Activated CD4-positive, alpha-beta T cell treated with anti-CD3 and anti-CD28 coated beads, Interleukin-2, amount 50 U/mL, for 4 hours (primary cell): ENCODE results near the gene PLCXD1.
"Not testable (repeated sequence)": the region's sequence is repeated elsewhere in the genome, so short reads cannot be mapped to it uniquely, and the experiment has no call there.

Experiments used
- DNase-seq, 2 experiments: peaks; one replicate each; pipeline ENCODE4 v3.0.0-alpha.2; 2020

Gene PLCXD1

GRCh38 chrX:336227-336626, 55.0 kb downstream of the PLCXD1 start:
- no peak for DNase-seq

DNA sequence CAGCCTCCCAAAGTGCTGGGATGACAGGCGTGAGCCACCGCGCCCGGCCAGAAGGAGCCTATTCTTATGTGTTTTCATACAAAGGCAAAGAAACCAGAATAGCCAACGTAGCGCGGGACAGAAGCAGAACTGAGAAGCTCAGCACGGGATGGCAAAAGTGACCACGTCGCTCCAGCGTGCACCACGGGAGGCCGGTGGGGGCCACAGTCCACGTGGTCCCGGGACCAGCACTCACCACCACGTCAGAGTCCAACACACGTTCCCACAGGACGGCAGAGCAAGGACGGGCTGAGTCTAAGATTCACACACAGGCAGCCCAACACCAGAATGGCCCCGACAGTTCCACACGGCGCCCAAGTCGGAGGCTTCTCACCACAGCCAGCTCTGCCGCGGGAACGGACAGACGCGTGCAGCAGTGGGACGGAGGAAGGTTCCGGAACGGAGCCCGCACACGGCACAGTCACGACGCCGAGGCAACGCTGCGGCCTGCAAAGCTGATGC, 56.2 kb downstream of the PLCXD1 start:
- DNase-seq, result no peak

DNA sequence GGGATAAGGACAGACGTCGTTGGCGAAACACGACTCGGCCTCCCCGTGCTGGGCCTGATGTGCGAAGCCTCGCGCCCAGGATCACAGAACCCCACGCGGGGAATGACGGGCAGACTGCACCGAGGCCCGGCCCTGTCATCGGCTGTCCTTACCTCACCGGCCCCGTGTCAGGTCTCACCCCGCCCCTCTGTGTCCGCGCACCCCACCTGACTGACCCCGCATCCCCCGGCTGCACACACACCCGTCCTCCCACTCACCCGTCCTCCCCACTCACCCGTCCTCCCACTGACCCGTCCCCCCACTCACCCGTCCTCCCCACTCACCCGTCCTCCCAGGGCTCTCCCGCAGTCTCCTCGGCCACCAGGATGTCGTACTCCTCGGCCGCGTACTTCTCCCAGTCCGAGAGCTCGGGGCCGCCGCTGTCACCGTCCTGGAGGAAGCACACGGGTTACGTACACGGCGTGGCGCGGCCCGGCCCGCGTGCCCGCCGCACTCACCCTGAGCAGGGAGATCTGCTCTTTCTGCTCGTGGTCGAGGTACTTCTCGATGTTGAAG, 57.2 kb downstream of the PLCXD1 start:
- DNase-seq, result no peak

GRCh38 chrX:338836-339400, 57.7 kb downstream of the PLCXD1 start:
- no peak for DNase-seq

- no peak for DNase-seq
Observed at GRCh38 chrX:340121-340520, 58.9 kb downstream of the PLCXD1 start.

- no peak for DNase-seq
Observed at GRCh38 chrX:340641-341423, 59.7 kb downstream of the PLCXD1 start.

- no peak for DNase-seq
Observed at GRCh38 chrX:341541-342101, 60.4 kb downstream of the PLCXD1 start.

- no peak for DNase-seq
Observed at GRCh38 chrX:344371-344901, 63.3 kb downstream of the PLCXD1 start.

GRCh38 chrX:345020-345925, 64.1 kb downstream of the PLCXD1 start:
- DNase-seq, result no peak

GRCh38 chrX:346034-346813, 65.0 kb downstream of the PLCXD1 start:
- DNase-seq, result no peak

DNA sequence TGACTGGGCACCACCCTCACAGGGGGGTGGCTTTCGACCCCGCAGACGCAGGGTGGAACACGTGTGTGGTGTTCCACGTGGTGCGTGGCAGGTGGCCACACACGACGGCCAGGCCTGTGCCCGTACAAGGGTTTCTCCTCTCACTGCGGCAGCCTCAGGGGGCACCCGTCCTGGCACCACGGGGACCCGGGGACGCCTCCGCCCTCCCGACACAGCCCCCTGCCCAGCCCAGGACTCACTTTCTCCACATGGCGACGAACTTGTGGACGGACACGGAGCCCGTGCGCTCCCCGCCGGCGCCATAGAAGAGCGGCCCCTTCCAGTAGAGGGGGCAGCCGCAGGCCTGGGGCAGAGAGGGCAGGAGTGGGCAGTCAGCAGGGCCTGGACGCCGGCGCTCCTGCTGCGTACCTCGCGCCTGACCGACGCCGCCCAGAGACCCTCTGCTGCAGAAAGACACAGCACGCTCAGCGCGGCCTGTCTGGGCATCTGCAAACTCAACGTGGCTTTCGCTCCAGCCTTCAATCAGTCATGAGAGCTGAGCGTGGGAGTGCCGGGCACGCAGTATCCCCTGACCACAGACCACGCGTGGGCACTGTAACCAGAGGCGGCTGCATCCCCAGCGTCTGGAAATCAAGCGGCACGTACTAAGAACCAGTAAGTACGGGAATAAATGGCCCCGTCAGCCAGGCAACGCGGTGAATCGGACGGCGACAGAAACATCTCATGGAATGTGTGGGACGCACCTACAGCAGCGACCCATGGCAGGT, 66.4 kb downstream of the PLCXD1 start:
- DNase-seq, result no peak

- DNase-seq, result no peak
Observed at GRCh38 chrX:348461-349117, 67.4 kb downstream of the PLCXD1 start.

GRCh38 chrX:349196-349595, 68.0 kb downstream of the PLCXD1 start:
- DNase-seq, result no peak

DNA sequence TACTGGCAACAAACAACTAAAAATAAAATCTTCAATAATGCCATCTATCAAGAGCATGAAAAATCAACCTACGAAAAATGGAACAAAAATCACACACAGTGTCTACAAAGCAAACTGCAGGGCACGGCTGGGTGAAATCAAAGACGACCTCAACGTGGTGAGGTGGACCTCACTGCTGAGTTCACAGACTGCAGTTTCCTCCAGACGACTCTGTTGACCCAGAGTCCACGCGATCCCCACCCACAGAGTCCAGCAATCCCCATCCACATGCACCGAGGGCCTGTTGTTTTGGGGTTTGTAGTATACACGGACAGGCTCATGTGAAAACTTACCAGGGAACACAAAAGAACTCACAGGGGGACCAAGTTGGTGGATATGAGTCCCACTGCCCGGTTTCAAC, 68.5 kb downstream of the PLCXD1 start:
- no peak for DNase-seq

- no peak for DNase-seq
Observed at GRCh38 chrX:350148-350533, 69.0 kb downstream of the PLCXD1 start.

DNA sequence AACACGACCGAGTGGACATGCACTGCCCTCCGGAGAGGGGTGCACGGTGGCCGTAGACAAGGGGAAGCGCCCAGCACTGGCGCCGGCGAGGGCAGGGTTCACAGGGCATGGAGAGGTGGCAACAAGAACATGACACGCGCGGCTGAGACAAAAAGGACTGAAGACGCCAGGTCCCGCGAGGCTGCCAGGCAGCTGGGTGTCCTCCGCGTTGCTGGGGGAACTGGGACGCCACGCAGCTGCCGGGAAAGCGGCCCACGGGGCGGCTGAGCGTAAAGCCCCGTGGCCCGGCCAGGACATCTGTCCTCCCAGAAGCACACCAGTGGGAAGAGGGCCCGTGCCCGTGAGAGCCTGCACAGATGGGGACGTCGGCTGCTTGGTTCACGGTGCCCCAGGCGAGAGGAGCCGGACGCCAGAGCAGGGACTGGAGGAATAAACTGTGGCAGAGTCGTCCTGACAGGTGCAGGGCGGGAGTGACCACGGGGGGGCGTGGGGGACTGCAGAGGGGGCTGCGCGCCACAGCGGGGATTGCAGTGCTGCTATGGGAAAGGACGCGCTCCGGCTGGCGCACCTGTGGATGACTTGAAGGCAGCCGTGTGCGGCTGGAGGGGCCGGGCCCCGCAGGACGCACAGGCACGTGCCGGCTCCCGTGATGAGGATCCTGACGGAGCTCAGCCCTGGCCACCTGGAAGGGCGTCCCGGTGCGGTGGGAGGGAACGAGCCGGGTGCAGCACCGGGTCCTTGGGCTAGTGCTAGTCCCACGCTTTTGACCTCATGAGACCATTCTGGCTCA, 69.5 kb downstream of the PLCXD1 start:
- DNase-seq, result no peak

GRCh38 chrX:351324-351641, 70.1 kb downstream of the PLCXD1 start:
- DNase-seq, result not testable (repeated sequence)

DNA sequence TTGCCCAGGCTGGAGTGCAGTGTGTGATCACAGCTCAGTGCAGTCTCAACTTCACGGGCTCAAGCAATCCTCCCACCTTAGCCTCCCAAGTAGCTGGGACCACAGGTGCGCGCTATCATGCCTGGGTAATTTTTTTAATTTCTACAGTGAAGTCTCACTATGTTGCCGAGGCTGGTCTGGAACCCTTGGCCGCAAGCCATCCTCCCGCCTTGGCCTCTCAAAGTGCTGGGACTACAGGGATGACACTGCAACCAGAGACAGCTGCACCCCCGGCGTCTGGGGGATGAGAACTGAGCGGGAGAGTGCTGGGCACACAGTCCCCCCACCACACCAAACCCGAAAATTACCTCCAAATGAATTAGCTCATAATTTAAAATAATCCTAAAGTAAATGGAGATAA, 70.6 kb downstream of the PLCXD1 start:
- DNase-seq, result no peak

- DNase-seq, result no peak
Observed at GRCh38 chrX:352181-352580, 71.0 kb downstream of the PLCXD1 start.
